Thoracic aorta (tissue), 2 donors: ENCODE data around the gene XRCC5. TPM values are rescaled to one million over a fixed set of nuclear protein-coding genes. Genes with fewer than 3 reads are reported as not detected.

Source experiments
- ATAC-seq: fragments of 150-250 bp; one replicate; pipeline ENCODE4 v1.8.0; 2017; ENCODE audit warnings: low read depth; ENCODE audit not compliant: insufficient number of reproducible peaks, low FRiP score
- DNase-seq: peaks from one replicate; pipeline ENCODE4 v3.0.0-alpha.2; 2020; ENCODE audit warnings: low spot score
- H3K27ac ChIP-seq, 2 donors: fragments of 200-600 bp; sonication (generic); 1 replicate in 1 of 2; 2 replicates in 1 of 2; pipeline ENCODE4 v1.5.1; 2016; ENCODE audit warnings: mild to moderate bottlenecking in 2 of 2, moderate library complexity in 2 of 2
- H3K27me3 ChIP-seq: fragments of 200-600 bp; sonication (generic); replicated peaks from 2 replicates; pipeline ENCODE4 v1.6.0; 2016; ENCODE audit warnings: mild to moderate bottlenecking; ENCODE audit not compliant: insufficient read depth
- H3K36me3 ChIP-seq: fragments of 200-600 bp; sonication (generic); one replicate; pipeline ENCODE4 v1.5.1; 2016
- H3K4me1 ChIP-seq, 2 donors: fragments of 200-600 bp; sonication (generic); 1 replicate in 1 of 2; 2 replicates in 1 of 2; pipeline versions ENCODE4 v1.5.1 to v1.6.0; 2016; ENCODE audit warnings: low read depth in 2 of 2, mild to moderate bottlenecking in 1 of 2; ENCODE audit not compliant: control insufficient read depth in 1 of 2
- H3K4me3 ChIP-seq: fragments of 200-600 bp; sonication (generic); 2 replicates; pipeline ENCODE4 v1.5.1; 2016; ENCODE audit warnings: mild to moderate bottlenecking
- H3K9me3 ChIP-seq: fragments of 200-600 bp; sonication (generic); 2 replicates; pipeline ENCODE4 v1.5.1; 2016
- total RNA-seq, 2 donors: library from RNA; depleted of rRNA; stranded (reverse); fragments of >200 nt; gene quantifications; one replicate each; pipeline versions ENCODE4 v1.1.0 to v1.2.3, GENCODE V29; 2016
- TF ChIP-seq, protein P1 (sequence below): fragments of 200-600 bp; sonication (generic); IDR thresholded peaks from one replicate; pipeline ENCODE4 v1.5.1; 2019; ENCODE audit warnings: antibody characterized with exemption

The XRCC5 gene
- total RNA-seq, 2 donors from 2014 or later = 137 to 152 TPM

DNA sequence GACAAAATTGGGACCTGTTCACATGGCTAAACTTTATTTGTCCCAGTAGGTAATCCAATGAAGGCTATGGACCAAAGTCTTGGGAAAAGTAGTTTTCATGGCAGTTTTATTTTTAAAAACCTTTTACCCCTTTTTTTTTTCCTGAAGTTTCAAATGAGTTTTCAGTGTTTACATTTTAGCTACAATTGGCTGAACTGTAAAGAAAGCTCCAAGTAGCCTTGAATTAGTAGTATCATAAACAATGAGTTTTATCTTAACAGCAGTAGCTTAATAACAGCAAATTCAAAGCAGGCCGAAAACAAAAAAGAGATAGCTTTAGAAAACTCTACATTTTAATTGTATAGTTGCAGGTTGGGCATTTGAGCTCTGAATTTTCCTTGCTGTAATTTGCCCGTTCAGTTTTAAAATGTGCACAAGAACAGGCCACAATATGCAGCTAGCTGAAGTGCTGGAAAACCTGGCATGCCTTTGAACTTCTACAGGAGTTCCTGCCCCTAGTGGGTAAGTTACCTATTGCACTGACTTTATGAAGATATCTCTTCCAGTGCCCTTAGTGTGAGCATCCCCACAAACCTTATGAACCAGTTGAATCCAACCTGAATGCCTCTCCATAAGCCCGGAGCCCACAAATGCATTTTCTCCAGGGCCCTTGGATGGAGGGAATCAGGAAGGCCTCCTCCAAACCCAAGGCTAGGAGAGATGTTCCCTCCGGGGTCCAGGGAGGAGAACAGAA, 106.7 kb downstream of the XRCC5 start:
- H3K27me3 ChIP-seq = no peaks in the 10 kb centered on the region
- TF ChIP-seq, protein P1, sequence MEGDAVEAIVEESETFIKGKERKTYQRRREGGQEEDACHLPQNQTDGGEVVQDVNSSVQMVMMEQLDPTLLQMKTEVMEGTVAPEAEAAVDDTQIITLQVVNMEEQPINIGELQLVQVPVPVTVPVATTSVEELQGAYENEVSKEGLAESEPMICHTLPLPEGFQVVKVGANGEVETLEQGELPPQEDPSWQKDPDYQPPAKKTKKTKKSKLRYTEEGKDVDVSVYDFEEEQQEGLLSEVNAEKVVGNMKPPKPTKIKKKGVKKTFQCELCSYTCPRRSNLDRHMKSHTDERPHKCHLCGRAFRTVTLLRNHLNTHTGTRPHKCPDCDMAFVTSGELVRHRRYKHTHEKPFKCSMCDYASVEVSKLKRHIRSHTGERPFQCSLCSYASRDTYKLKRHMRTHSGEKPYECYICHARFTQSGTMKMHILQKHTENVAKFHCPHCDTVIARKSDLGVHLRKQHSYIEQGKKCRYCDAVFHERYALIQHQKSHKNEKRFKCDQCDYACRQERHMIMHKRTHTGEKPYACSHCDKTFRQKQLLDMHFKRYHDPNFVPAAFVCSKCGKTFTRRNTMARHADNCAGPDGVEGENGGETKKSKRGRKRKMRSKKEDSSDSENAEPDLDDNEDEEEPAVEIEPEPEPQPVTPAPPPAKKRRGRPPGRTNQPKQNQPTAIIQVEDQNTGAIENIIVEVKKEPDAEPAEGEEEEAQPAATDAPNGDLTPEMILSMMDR = no peak
- no peak overlapping the region for H3K27ac ChIP-seq
- H3K36me3 ChIP-seq = peaks cover 6% of the 10 kb centered on the region
- ATAC-seq = no peak
- no peak for DNase-seq
- no peaks in the 10 kb centered on the region for H3K9me3 ChIP-seq
- no peaks in the 10 kb centered on the region for H3K4me1 ChIP-seq
- no peak overlapping the region for H3K4me3 ChIP-seq

DNA sequence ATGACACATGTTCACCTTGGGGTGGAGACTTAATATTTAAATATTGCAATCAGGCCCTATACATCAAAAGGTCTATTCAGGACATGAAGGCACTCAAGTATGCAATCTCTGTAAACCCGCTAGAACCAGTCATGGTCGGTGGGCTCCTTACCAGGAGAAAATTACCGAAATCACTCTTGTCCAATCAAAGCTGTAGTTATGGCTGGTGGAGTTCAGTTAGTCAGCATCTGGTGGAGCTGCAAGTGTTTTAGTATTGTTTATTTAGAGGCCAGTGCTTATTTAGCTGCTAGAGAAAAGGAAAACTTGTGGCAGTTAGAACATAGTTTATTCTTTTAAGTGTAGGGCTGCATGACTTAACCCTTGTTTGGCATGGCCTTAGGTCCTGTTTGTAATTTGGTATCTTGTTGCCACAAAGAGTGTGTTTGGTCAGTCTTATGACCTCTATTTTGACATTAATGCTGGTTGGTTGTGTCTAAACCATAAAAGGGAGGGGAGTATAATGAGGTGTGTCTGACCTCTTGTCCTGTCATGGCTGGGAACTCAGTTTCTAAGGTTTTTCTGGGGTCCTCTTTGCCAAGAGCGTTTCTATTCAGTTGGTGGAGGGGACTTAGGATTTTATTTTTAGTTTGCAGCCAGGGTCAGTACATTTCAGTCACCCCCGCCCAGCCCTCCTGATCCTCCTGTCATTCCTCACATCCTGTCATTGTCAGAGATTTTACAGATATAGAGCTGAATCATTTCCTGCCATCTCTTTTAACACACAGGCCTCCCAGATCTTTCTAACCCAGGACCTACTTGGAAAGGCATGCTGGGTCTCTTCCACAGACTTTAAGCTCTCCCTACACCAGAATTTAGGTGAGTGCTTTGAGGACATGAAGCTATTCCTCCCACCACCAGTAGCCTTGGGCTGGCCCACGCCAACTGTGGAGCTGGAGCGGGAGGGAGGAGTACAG, 108.1 kb downstream of the XRCC5 start:
- Histone ChIP-seq H3K9me3 (no peaks in the 10 kb centered on the region), H3K27ac (no peak overlapping the region), H3K27me3 (no peaks in the 10 kb centered on the region), H3K36me3 (peaks cover 6% of the 10 kb centered on the region), H3K4me3 (no peak overlapping the region), H3K4me1 (no peaks in the 10 kb centered on the region)
- DNase-seq = no peak
- TF ChIP-seq, protein P1 = no peak
- ATAC-seq = no peak

- TF ChIP-seq, protein P1 = no peak
- no peak overlapping the region for H3K27ac ChIP-seq
- H3K9me3 ChIP-seq = no peaks in the 10 kb centered on the region
- peaks cover 6% of the 10 kb centered on the region for H3K36me3 ChIP-seq
- DNase-seq = no peak
- no peak overlapping the region for H3K4me3 ChIP-seq
- no peaks in the 10 kb centered on the region for H3K4me1 ChIP-seq
- ATAC-seq = no peak
- no peaks in the 10 kb centered on the region for H3K27me3 ChIP-seq
Measured at GRCh38 chr2:216217904-216218260, 108.7 kb downstream of the XRCC5 start.

DNA sequence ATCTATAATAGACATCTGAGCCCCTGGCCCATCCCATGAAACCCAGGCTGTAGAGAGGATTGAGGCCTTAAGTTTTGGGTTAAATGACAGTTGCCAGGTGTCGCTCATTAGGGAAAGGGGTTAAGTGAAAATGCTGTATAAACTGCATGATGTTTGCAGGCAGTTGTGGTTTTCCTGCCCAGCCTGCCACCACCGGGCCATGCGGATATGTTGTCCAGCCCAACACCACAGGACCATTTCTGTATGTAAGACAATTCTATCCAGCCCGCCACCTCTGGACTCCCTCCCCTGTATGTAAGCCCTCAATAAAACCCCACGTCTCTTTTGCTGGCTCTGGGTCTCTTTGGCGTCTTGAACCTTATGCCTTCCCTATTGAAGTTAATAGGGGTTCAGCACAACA, 110.7 kb downstream of the XRCC5 start:
- Histone ChIP-seq H3K9me3 (no peaks in the 10 kb centered on the region), H3K27ac (no peak overlapping the region), H3K27me3 (no peaks in the 10 kb centered on the region), H3K4me3 (no peak overlapping the region), H3K4me1 (no peaks in the 10 kb centered on the region), H3K36me3 (peaks cover 6% of the 10 kb centered on the region)
- TF ChIP-seq, protein P1 = no peak
- DNase-seq (no peak), ATAC-seq (no peak)

- ATAC-seq (no peak), DNase-seq (no peak)
- no peaks in the 10 kb centered on the region for H3K9me3 ChIP-seq
- no peaks in the 10 kb centered on the region for H3K27me3 ChIP-seq
- no peak overlapping the region for H3K27ac ChIP-seq
- TF ChIP-seq, protein P1 = no peak
- H3K4me3 ChIP-seq = no peak overlapping the region
- H3K36me3 ChIP-seq = peaks cover 6% of the 10 kb centered on the region
- no peaks in the 10 kb centered on the region for H3K4me1 ChIP-seq
Measured at GRCh38 chr2:216220976-216221375, 111.8 kb downstream of the XRCC5 start.
